ENCODE data around the gene CCDC136. TPM values are rescaled to one million over a fixed set of nuclear protein-coding genes. Genes with fewer than 3 reads are reported as not detected.

Gene CCDC136
- total and polyA plus RNA-seq, 8 donors, result 2.5 to 87.1 (median 49.5) TPM

DNA sequence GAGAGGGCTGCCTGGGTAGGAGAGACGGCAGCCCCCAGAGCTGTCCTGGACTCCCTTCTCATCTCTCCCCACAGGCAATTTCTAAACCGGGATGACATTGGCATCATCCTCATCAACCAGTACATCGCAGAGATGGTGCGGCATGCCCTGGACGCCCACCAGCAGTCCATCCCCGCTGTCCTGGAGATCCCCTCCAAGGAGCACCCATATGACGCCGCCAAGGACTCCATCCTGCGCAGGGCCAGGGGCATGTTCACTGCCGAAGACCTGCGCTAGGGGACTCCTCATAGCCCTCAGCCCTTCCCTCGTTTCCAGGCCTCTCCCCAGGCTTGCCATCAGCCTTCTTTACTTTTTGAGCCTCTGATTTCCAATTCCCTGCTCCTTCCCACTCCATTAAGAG lies 73.5 kb downstream of the CCDC136 start:
- no peak overlapping the region for H3K4me3 ChIP-seq
- H3K4me1 ChIP-seq, result peaks cover 23 to 37% of the 10 kb centered on the region in 2 donors
- H3K9me3 ChIP-seq, result no peaks in the 10 kb centered on the region
- H3K27me3 ChIP-seq, result peaks cover 0 to 17% of the 10 kb centered on the region in 2 donors
- H3K36me3 ChIP-seq, result peaks cover 0 to 21% of the 10 kb centered on the region in 2 donors
- no peak for ATAC-seq
- no peak overlapping the region for H3K27ac ChIP-seq
- TF ChIP-seq, protein P1, sequence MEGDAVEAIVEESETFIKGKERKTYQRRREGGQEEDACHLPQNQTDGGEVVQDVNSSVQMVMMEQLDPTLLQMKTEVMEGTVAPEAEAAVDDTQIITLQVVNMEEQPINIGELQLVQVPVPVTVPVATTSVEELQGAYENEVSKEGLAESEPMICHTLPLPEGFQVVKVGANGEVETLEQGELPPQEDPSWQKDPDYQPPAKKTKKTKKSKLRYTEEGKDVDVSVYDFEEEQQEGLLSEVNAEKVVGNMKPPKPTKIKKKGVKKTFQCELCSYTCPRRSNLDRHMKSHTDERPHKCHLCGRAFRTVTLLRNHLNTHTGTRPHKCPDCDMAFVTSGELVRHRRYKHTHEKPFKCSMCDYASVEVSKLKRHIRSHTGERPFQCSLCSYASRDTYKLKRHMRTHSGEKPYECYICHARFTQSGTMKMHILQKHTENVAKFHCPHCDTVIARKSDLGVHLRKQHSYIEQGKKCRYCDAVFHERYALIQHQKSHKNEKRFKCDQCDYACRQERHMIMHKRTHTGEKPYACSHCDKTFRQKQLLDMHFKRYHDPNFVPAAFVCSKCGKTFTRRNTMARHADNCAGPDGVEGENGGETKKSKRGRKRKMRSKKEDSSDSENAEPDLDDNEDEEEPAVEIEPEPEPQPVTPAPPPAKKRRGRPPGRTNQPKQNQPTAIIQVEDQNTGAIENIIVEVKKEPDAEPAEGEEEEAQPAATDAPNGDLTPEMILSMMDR (IDR thresholded peaks at IDR 0.05), result no peak
- intact Hi-C loops (cut with DNase I), result no loop called here
- DNase-seq, result no peak

DNA sequence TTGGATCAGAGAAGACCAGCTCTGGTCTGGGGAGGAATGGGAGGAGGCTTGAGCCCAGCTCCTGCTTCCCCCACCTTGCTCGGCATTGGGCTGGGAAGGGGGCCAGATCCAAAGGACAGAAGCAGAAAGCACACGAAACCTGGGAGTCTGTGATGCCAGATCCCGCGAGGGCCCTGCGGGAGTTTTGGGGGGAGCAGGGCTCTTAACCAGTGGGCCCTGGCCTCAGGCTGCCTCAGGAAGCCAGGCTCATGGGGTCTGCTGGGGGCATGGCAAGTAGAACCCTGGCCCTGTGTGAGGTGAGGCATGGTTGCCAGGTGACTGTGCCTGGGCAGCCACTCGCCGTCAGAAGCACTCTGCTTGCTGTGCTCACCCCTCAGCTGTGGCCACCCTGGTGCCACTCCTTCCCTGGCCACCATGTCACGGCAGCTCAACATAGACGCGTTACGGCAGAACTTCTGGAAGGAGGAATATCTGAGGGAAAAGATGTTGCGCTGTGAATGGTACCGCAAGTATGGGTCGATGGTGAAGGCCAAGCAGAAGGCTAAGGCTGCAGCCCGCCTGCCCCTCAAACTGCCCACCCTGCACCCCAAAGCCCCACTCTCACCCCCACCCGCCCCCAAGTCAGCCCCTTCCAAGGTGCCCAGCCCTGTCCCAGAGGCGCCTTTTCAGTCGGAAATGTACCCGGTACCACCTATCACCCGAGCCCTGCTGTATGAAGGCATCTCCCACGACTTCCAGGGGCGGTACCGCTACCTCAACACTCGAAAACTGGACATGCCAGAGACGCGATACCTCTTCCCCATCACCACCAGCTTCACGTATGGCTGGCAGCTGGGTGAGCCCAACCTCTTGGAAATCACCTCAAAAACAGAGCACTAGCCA lies 74.5 kb downstream of the CCDC136 start:
- H3K36me3 ChIP-seq, result peaks cover 0 to 21% of the 10 kb centered on the region in 2 donors
- no peaks in the 10 kb centered on the region for H3K9me3 ChIP-seq
- H3K4me3 ChIP-seq, result no peak overlapping the region
- peaks cover 0 to 25% of the 10 kb centered on the region in 2 donors for H3K27me3 ChIP-seq
- intact Hi-C loops (cut with DNase I), result no loop called here
- TF ChIP-seq, protein P1 (IDR thresholded peaks at IDR 0.05), result no peak
- DNase-seq (no peak), ATAC-seq (no peak)
- H3K27ac ChIP-seq, result no peak overlapping the region
- peaks cover 23 to 37% of the 10 kb centered on the region in 2 donors for H3K4me1 ChIP-seq

DNA sequence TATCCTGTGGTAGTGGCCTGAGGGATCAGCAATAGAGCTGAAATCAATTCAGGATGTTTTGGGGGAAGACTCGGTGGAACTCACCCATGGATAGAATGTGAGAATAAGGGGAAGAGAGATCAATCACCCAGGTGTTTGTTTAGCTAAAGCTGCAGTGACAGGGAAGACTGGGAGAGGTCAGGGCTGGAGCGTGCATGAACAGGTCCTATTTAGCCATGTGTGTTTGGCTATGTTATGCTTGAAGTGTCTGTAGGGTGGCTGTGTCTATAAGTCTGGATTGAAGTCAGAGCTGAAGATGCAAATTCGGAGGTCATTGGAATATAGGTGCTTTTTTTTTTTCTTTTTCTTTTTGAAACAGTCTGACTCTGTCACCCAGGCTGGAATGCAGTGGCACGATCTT lies 75.5 kb downstream of the CCDC136 start:
- peaks cover 20 to 32% of the 10 kb centered on the region in 2 donors for H3K4me1 ChIP-seq
- H3K4me3 ChIP-seq, result no peak overlapping the region
- ATAC-seq (no peak), DNase-seq (no peak)
- no peaks in the 10 kb centered on the region for H3K9me3 ChIP-seq
- peaks cover 0 to 21% of the 10 kb centered on the region in 2 donors for H3K36me3 ChIP-seq
- intact Hi-C loops (cut with DNase I), result no loop called here
- peaks cover 0 to 25% of the 10 kb centered on the region in 2 donors for H3K27me3 ChIP-seq
- TF ChIP-seq, protein P1 (IDR thresholded peaks at IDR 0.05), result no peak
- H3K27ac ChIP-seq, result no peak overlapping the region

DNA sequence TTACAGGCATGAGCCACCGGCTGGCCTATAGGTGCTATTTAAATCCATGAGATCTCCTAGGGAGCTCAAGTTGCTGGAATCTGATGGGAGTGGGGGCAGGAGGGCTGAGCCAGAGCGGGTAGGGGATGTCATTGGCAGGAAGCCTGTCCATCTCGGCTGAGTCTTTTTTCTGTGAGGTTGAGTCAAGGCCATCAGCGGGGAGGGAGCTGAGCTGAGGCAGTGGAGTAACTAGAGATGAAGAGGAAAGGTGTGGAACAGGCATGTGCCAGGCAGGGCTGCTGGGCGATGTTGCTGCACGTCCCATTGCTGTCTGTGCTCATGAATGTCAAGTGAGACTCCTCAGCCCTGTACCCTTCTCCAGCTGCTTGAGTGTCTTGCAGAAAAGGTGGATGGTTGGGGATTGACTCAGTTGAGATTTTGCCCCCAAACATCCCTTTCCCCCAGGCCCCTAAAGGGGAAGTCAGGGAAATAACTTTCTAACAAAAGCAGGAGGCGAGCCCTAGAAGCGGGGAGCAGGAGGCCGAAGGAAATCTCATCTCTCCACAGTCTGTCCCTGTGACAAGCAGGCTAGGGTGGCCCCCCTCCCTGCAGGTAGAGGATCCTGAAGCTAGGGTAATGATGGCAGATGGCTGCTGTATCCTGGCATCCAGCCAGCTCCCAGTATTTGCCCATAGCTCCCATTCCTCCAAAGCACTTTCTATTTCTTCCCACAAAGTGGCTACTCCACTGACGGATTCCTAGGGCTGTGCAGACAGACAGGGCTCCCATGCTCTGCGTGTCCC lies 76.3 kb downstream of the CCDC136 start:
- no peak for DNase-seq
- Histone ChIP-seq H3K9me3 (no peaks in the 10 kb centered on the region), H3K36me3 (peaks cover 0 to 21% of the 10 kb centered on the region in 2 donors), H3K27me3 (peaks cover 0 to 25% of the 10 kb centered on the region in 2 donors), H3K27ac (no peak overlapping the region), H3K4me3 (no peak overlapping the region), H3K4me1 (peaks cover 19 to 32% of the 10 kb centered on the region in 2 donors)
- intact Hi-C loops (cut with DNase I), result no loop called here
- TF ChIP-seq, protein P1 (IDR thresholded peaks at IDR 0.05), result no peak
- no peak for ATAC-seq

Measured in left lung (tissue), 10 donors.